GM23338 (cell line): ENCODE measurements around the gene KIF5A. TPM values are rescaled to one million over a fixed set of nuclear protein-coding genes. Genes with fewer than 3 reads are reported as not detected.

ENCODE experiments used
- ATAC-seq: fragments of 200-7000 bp; cut with Tn5 transposase; 3 replicates; pipeline ENCODE4 v1.9.1; 2020
- DNase-seq: peaks from one replicate; pipeline ENCODE4 v3.0.0-alpha.2; 2015; ENCODE audit warnings: low spot score
- H2AFZ ChIP-seq: fragments of 200-600 bp; sonication (generic); 2 replicates; pipeline ENCODE4 v1.8.0; 2016; ENCODE audit warnings: antibody characterized with exemption, mild to moderate bottlenecking, moderate library complexity
- H3F3A ChIP-seq: fragments of 200-600 bp; sonication (generic); replicated peaks from 2 replicates; pipeline ENCODE4 v1.8.0; 2017; ENCODE audit warnings: antibody characterized with exemption, mixed run types, low read depth
- H3K27ac ChIP-seq: fragments of 200-600 bp; sonication (generic); 2 replicates; pipeline ENCODE4 v1.6.1; 2016; ENCODE audit warnings: low read depth
- H3K27me3 ChIP-seq: fragments of 200-600 bp; sonication (generic); 2 replicates; pipeline ENCODE4 v1.8.0; 2016; ENCODE audit warnings: mild to moderate bottlenecking, mixed run types, moderate library complexity; ENCODE audit not compliant: insufficient read depth
- H3K36me3 ChIP-seq: fragments of 200-600 bp; sonication (generic); 2 replicates; pipeline ENCODE4 v1.8.0; 2016; ENCODE audit warnings: mild to moderate bottlenecking; ENCODE audit not compliant: insufficient read depth
- H3K4me1 ChIP-seq: fragments of 200-600 bp; sonication (generic); 2 replicates; pipeline ENCODE4 v1.8.0; 2016; ENCODE audit warnings: mild to moderate bottlenecking, moderate library complexity; ENCODE audit not compliant: insufficient read depth
- H3K4me2 ChIP-seq: fragments of 200-600 bp; sonication (generic); 2 replicates; pipeline ENCODE4 v1.7.1; 2017; ENCODE audit warnings: mixed run types
- H3K4me3 ChIP-seq: fragments of 200-600 bp; sonication (generic); 2 replicates; pipeline ENCODE4 v1.6.1; 2016; ENCODE audit warnings: mixed run types
- H3K79me2 ChIP-seq: fragments of 200-600 bp; sonication (generic); replicated peaks from 2 replicates; pipeline ENCODE4 v1.8.0; 2017; ENCODE audit warnings: mild to moderate bottlenecking; ENCODE audit not compliant: insufficient read depth
- H3K9me2 ChIP-seq: fragments of 200-600 bp; sonication (generic); 2 replicates; pipeline ENCODE4 v1.8.0; 2017; ENCODE audit not compliant: insufficient read depth
- H4K20me1 ChIP-seq: fragments of 200-600 bp; sonication (generic); replicated peaks from 2 replicates; pipeline ENCODE4 v1.8.0; 2017; ENCODE audit warnings: mild to moderate bottlenecking; ENCODE audit not compliant: insufficient read depth
- H3K27ac Mint-ChIP-seq: 2 replicates; pipeline ENCODE4 v1.8.0; 2020; ENCODE audit warnings: inconsistent platforms, mild to moderate bottlenecking, moderate library complexity, mixed read lengths
- H3K27me3 Mint-ChIP-seq: 3 replicates; pipeline ENCODE4 v1.8.0; 2022; ENCODE audit warnings: low read depth, mild to moderate bottlenecking, moderate library complexity, mixed read lengths, inconsistent platforms; ENCODE audit not compliant: insufficient read depth, poor library complexity
- H3K36me3 Mint-ChIP-seq: 3 replicates; pipeline ENCODE4 v1.8.0; 2021; ENCODE audit warnings: low read depth, mild to moderate bottlenecking, inconsistent platforms, moderate library complexity, mixed read lengths
- H3K4me1 Mint-ChIP-seq: 3 replicates; pipeline ENCODE4 v1.8.0; 2020; ENCODE audit warnings: mild to moderate bottlenecking, inconsistent platforms, mixed read lengths
- H3K4me3 Mint-ChIP-seq: 3 replicates; pipeline ENCODE4 v1.8.0; 2021; ENCODE audit warnings: moderate library complexity, mild to moderate bottlenecking, inconsistent platforms, mixed read lengths
- H3K9me3 Mint-ChIP-seq: 3 replicates; pipeline ENCODE4 v1.8.0; 2020; ENCODE audit warnings: moderate library complexity, mild to moderate bottlenecking, inconsistent platforms, mixed read lengths
- CREB1 ChIP-seq: fragments of 250-450 bp; sonication (Bioruptor Pico); IDR thresholded peaks from 2 replicates; pipeline ENCODE4 v1.5.0; 2020; ENCODE audit warnings: low read depth, mild to moderate bottlenecking, moderate library complexity
- EZH2 ChIP-seq: fragments of 200-600 bp; sonication (generic); IDR thresholded peaks from one replicate; pipeline ENCODE4 v1.8.0; 2017; ENCODE audit warnings: antibody characterized with exemption, mild to moderate bottlenecking, low read depth; ENCODE audit not compliant: unreplicated experiment
- EZH2phosphoT487 ChIP-seq: fragments of 200-600 bp; sonication (generic); IDR thresholded peaks from one replicate; pipeline ENCODE4 v1.8.1; 2018; ENCODE audit warnings: antibody characterized with exemption; ENCODE audit not compliant: unreplicated experiment
- NANOG ChIP-seq: IDR thresholded peaks from 2 replicates; pipeline ENCODE4 v1.6.1; 2016; ENCODE audit warnings: antibody characterized with exemption, borderline replicate concordance
- POLR2AphosphoS5 ChIP-seq: IDR thresholded peaks from 2 replicates; pipeline ENCODE4 v1.6.1; 2016; ENCODE audit warnings: antibody characterized with exemption, low read depth
- ZNF114 ChIP-seq: fragments of 250-450 bp; sonication (Bioruptor Pico); IDR thresholded peaks from 2 replicates; pipeline ENCODE4 v1.5.0; 2020; ENCODE audit warnings: mild to moderate bottlenecking, moderate library complexity
- ZNF331 ChIP-seq: fragments of 250-450 bp; sonication (Bioruptor Pico); IDR thresholded peaks from 2 replicates; pipeline ENCODE4 v1.5.0; 2020; ENCODE audit warnings: low read depth, mild to moderate bottlenecking, moderate library complexity
- polyA plus RNA-seq: library from polyadenylated mRNA; unstranded; fragments of >200 nt; fragmentation: Nextera tagmentation; extraction: Ambion mirVana; gene quantifications from 2 replicates; pipeline ENCODE4 v1.2.1, GENCODE V29; 2016
- total RNA-seq: library from RNA; depleted of rRNA; stranded (reverse); fragments of >200 nt; shearing (Covaris generic); gene quantifications from 2 replicates; pipeline ENCODE4 v1.2.3, GENCODE V29; 2014
- TF ChIP-seq, protein P1 (sequence below), 2 experiments: fragments of 200-600 bp in 1 of 2; sonication (generic) in 1 of 2; conservative IDR thresholded peaks; 2 replicates each; pipeline versions ENCODE4 v1.5.1 to v1.6.1; 2016 to 2017; ENCODE audit warnings: antibody characterized with exemption in 2 of 2, low read depth in 2 of 2, mild to moderate bottlenecking in 2 of 2, moderate library complexity in 1 of 2
- TF ChIP-seq, protein P2 (sequence below): fragments of 250-450 bp; sonication (Bioruptor Pico); IDR thresholded peaks from 2 replicates; pipeline ENCODE4 v1.5.0; 2020; ENCODE audit warnings: mild to moderate bottlenecking, moderate library complexity

KIF5A gene
- total and polyA plus RNA-seq, 2 experiments from 2014 or later, result 11.1 to 21.3 TPM

DNA sequence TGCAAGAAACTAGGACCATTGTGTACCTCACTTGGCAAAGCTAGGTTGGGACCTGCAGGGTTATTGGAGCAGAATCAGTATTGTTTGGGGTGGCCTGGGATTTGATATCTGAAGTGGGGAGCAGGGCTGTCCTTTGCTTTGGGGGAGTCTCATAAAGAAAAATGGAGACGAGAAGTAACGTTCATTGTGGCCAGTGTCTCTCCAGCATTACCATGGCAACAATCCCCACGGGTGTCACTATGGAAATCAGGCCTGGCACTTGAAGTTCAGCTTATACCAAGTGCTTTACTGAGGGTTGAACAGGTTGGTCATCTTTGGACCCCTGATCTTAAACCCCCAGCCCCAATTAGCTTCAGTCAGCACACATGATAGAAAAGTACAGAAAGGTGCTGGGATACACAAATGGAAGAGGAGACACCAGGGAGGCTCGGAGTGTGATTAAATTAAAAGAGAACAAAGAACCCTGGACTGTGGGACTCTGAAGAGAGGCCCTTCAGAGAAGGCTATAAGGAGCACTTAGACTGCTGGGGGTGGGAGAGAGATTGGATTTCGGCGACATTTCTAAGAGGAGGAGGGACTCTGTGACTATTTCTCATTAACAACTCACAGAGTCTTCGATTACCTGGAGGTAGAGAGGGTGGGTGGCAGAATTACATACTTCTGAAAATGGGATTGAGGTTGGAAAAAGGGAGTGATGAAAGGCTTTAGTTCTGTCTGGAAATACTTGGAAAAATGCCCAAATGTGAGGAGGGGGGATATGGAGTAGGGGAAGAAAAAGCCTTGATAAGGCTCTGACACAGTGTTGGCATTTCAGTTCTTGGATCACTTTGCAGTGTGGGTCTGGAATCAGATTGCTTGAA, 3.7 kb downstream of the KIF5A start:
- peaks cover 35% of the 10 kb centered on the region for H3K79me2 ChIP-seq
- peaks cover 56% of the 10 kb centered on the region for H3K4me1 Mint-ChIP-seq
- no peak for TF ChIP-seq POLR2AphosphoS5
- TF ChIP-seq NANOG, result no peak
- no peak for TF ChIP-seq EZH2phosphoT487
- TF ChIP-seq ZNF331 (CRISPR knock-in tag), result no peak
- no peak for TF ChIP-seq ZNF114 (CRISPR knock-in tag)
- TF ChIP-seq CREB1 (CRISPR knock-in tag), result no peak
- DNase-seq (no peak), ATAC-seq (no peak)
- no peak overlapping the region; the same call in 2 of the 3 replicates for H3K4me3 Mint-ChIP-seq
- no peak overlapping the region for H2AFZ ChIP-seq
- H3K27ac Mint-ChIP-seq, result no peak overlapping the region
- peaks cover 5% of the 10 kb centered on the region; the same call in 1 of the 2 replicates for H3K27me3 ChIP-seq
- peaks cover 8% of the 10 kb centered on the region for H3K27me3 Mint-ChIP-seq
- H3F3A ChIP-seq, result peaks cover 11% of the 10 kb centered on the region
- no peaks in the 10 kb centered on the region for H3K36me3 ChIP-seq
- H4K20me1 ChIP-seq, result peaks cover 20% of the 10 kb centered on the region
- no peaks in the 10 kb centered on the region; the same call in 2 of the 3 replicates for H3K36me3 Mint-ChIP-seq
- H3K4me2 ChIP-seq, result no peak overlapping the region
- H3K4me3 ChIP-seq, result no peak overlapping the region
- H3K27ac ChIP-seq, result no peak overlapping the region
- H3K9me2 ChIP-seq, result no peaks in the 10 kb centered on the region
- H3K9me3 Mint-ChIP-seq, result no peaks in the 10 kb centered on the region
- H3K4me1 ChIP-seq, result peaks cover 38% of the 10 kb centered on the region

DNA sequence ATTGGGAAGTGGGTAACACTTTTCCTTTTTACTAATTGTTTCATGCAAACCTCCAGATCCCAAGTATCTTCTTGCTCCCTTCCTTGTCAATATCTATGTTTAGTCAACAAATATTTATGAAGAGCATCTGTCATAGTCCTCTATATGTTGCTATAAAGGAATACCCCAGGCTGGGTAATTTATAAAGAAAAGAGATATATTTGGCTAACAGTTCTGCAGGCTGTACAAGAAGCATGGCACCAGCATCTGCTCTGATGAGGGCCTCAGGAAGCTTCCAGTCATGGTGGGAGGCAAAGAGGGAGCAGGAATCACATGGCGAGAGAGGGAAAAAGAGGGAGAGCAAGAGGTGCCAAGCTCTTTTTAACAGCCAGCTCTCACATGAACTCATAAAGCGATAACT, 4.6 kb downstream of the KIF5A start:
- no peak for ATAC-seq
- H3K4me1 ChIP-seq, result peaks cover 29% of the 10 kb centered on the region
- DNase-seq, result no peak
- H3K27me3 Mint-ChIP-seq, result peaks cover 3% of the 10 kb centered on the region
- H3K4me1 Mint-ChIP-seq, result peaks cover 48% of the 10 kb centered on the region
- H3K4me3 ChIP-seq, result no peak overlapping the region
- H3K27ac ChIP-seq, result no peak overlapping the region
- no peak overlapping the region for H3K4me3 Mint-ChIP-seq
- H3K27ac Mint-ChIP-seq, result no peak overlapping the region
- H3K27me3 ChIP-seq, result no peaks in the 10 kb centered on the region
- H3K4me2 ChIP-seq, result no peak overlapping the region
- no peaks in the 10 kb centered on the region; the same call in 2 of the 3 replicates for H3K36me3 Mint-ChIP-seq
- TF ChIP-seq EZH2, result no peak
- no peak for TF ChIP-seq NANOG
- TF ChIP-seq, protein P1, sequence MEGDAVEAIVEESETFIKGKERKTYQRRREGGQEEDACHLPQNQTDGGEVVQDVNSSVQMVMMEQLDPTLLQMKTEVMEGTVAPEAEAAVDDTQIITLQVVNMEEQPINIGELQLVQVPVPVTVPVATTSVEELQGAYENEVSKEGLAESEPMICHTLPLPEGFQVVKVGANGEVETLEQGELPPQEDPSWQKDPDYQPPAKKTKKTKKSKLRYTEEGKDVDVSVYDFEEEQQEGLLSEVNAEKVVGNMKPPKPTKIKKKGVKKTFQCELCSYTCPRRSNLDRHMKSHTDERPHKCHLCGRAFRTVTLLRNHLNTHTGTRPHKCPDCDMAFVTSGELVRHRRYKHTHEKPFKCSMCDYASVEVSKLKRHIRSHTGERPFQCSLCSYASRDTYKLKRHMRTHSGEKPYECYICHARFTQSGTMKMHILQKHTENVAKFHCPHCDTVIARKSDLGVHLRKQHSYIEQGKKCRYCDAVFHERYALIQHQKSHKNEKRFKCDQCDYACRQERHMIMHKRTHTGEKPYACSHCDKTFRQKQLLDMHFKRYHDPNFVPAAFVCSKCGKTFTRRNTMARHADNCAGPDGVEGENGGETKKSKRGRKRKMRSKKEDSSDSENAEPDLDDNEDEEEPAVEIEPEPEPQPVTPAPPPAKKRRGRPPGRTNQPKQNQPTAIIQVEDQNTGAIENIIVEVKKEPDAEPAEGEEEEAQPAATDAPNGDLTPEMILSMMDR (conservative IDR thresholded peaks at IDR 0.05; ENCODE audit: low read depth in 2 of 2), result no peak
- TF ChIP-seq ZNF114 (CRISPR knock-in tag), result no peak
- TF ChIP-seq POLR2AphosphoS5, result no peak
- TF ChIP-seq, protein P2, sequence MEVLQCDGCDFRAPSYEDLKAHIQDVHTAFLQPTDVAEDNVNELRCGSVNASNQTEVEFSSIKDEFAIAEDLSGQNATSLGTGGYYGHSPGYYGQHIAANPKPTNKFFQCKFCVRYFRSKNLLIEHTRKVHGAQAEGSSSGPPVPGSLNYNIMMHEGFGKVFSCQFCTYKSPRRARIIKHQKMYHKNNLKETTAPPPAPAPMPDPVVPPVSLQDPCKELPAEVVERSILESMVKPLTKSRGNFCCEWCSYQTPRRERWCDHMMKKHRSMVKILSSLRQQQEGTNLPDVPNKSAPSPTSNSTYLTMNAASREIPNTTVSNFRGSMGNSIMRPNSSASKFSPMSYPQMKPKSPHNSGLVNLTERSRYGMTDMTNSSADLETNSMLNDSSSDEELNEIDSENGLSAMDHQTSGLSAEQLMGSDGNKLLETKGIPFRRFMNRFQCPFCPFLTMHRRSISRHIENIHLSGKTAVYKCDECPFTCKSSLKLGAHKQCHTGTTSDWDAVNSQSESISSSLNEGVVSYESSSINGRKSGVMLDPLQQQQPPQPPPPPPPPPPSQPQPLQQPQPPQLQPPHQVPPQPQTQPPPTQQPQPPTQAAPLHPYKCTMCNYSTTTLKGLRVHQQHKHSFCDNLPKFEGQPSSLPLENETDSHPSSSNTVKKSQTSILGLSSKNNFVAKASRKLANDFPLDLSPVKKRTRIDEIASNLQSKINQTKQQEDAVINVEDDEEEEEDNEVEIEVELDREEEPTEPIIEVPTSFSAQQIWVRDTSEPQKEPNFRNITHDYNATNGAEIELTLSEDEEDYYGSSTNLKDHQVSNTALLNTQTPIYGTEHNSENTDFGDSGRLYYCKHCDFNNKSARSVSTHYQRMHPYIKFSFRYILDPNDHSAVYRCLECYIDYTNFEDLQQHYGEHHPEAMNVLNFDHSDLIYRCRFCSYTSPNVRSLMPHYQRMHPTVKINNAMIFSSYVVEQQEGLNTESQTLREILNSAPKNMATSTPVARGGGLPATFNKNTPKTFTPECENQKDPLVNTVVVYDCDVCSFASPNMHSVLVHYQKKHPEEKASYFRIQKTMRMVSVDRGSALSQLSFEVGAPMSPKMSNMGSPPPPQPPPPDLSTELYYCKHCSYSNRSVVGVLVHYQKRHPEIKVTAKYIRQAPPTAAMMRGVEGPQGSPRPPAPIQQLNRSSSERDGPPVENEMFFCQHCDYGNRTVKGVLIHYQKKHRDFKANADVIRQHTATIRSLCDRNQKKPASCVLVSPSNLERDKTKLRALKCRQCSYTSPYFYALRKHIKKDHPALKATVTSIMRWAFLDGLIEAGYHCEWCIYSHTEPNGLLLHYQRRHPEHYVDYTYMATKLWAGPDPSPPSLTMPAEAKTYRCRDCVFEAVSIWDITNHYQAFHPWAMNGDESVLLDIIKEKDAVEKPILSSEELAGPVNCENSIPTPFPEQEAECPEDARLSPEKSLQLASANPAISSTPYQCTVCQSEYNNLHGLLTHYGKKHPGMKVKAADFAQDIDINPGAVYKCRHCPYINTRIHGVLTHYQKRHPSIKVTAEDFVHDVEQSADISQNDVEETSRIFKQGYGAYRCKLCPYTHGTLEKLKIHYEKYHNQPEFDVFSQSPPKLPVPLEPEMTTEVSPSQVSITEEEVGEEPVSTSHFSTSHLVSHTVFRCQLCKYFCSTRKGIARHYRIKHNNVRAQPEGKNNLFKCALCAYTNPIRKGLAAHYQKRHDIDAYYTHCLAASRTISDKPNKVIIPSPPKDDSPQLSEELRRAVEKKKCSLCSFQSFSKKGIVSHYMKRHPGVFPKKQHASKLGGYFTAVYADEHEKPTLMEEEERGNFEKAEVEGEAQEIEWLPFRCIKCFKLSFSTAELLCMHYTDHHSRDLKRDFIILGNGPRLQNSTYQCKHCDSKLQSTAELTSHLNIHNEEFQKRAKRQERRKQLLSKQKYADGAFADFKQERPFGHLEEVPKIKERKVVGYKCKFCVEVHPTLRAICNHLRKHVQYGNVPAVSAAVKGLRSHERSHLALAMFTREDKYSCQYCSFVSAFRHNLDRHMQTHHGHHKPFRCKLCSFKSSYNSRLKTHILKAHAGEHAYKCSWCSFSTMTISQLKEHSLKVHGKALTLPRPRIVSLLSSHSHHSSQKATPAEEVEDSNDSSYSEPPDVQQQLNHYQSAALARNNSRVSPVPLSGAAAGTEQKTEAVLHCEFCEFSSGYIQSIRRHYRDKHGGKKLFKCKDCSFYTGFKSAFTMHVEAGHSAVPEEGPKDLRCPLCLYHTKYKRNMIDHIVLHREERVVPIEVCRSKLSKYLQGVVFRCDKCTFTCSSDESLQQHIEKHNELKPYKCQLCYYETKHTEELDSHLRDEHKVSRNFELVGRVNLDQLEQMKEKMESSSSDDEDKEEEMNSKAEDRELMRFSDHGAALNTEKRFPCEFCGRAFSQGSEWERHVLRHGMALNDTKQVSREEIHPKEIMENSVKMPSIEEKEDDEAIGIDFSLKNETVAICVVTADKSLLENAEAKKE (CRISPR knock-in tag), result no peak
- no peaks in the 10 kb centered on the region for H3K9me3 Mint-ChIP-seq
- H3K79me2 ChIP-seq, result peaks cover 44% of the 10 kb centered on the region
- no peaks in the 10 kb centered on the region for H3K9me2 ChIP-seq
- H4K20me1 ChIP-seq, result peaks cover 20% of the 10 kb centered on the region
- H3F3A ChIP-seq, result peaks cover 7% of the 10 kb centered on the region; the same call in 1 of the 2 replicates
- H2AFZ ChIP-seq, result no peak overlapping the region
- no peaks in the 10 kb centered on the region for H3K36me3 ChIP-seq
